HG02938 (cell line): ENCODE measurements around the gene ACOXL.
"Not testable (repeated sequence)": the region's sequence is repeated elsewhere in the genome, so short reads cannot be mapped to it uniquely, and the experiment has no call there.

Experiments
- ATAC-seq: cut with Tn5 transposase; IDR thresholded peaks from one replicate; pipeline ENCODE4 v1.9.1; 2021; ENCODE audit warnings: mild to moderate bottlenecking, moderate library complexity; ENCODE audit not compliant: unreplicated experiment

The ACOXL gene

GRCh38 chr2:110959198-110959597 is 226.8 kb downstream of the ACOXL start:
- ATAC-seq, result no peak

- no peak for ATAC-seq
These were observed 227.9 kb downstream of the ACOXL start for GRCh38 chr2:110960281-110960680.

- ATAC-seq, result no peak
These were observed 228.6 kb downstream of the ACOXL start for GRCh38 chr2:110960954-110961353.

DNA sequence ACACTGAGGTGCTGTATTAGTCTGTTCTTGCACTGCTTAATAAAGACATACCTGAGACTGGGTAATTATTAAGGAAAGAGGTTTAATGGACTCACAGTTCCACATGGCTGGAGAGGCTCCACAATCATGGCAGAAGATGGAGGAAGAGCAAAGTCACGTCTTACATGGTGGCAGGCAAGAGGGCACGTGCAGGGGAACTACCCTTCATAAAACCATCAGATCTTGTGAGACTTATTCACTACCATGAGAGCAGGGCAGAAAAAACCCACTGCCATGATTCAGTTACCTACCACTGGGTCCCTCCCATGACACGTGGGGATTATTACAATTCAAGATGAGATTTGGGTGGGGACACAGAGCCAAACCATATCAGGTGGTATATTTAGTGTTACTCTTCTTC is 229.3 kb downstream of the ACOXL start:
- not testable (repeated sequence) for ATAC-seq

DNA sequence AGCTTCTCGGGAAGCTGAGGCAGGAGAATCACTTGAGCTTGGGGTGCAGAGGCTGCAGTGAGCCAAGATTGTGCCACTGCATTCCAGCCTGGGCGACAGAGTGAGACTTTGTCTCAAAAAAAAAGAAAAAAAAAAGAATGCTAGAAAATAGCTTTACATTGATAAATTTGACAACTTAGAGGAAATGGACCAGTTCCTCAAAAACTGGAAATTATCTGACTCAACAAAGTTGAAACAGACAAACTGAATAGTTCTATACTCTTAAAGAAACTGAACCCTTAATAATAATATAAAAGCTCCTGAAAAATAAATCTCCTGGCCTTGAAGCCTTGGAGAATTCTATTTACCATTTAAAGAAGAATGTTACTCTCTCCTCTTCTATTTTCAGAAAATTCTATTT is 237.3 kb downstream of the ACOXL start:
- ATAC-seq, result no peak

DNA sequence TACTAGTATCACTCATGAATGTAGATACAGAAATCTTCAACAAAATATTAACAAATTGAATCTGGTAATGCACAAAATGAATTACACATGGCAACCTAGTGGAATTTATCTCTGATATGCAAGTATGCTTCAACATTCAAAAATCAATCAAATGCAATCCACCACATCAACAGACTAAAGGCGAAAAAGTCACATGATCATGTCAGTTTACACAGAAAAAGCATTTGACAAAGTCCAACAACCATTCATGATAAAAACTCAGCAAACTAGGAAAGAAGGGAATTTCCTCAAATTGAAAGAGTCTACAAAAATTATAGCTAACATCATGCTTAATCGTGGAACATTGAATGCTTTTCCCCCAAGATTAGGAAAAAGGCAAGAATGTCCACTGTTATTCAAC is 237.8 kb downstream of the ACOXL start:
- no peak for ATAC-seq

- no peak for ATAC-seq
These were observed 239.4 kb downstream of the ACOXL start for GRCh38 chr2:110971811-110972210.

GRCh38 chr2:110973262-110973661 is 240.9 kb downstream of the ACOXL start:
- no peak for ATAC-seq

GRCh38 chr2:110977403-110977802 is 245.0 kb downstream of the ACOXL start:
- ATAC-seq, result no peak

DNA sequence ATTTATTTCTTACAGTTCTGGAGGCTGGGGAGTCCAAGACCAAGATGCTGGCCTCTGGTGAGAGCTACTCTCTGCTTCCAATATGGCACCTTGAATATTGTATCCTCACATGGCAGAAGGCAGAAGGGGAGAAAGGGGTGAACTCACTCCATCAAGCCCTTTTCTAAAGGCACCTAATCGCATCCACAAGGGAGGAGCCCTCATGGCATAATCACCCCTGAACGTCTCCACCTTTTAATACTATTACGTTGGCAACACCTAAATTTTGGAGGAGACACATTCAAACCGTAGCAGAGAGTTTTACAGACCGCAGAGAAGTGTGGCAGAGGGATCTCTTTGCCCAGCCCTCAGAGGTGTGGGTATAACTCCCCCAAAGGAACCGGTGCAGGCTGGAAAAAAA is 245.8 kb downstream of the ACOXL start:
- no peak for ATAC-seq

DNA sequence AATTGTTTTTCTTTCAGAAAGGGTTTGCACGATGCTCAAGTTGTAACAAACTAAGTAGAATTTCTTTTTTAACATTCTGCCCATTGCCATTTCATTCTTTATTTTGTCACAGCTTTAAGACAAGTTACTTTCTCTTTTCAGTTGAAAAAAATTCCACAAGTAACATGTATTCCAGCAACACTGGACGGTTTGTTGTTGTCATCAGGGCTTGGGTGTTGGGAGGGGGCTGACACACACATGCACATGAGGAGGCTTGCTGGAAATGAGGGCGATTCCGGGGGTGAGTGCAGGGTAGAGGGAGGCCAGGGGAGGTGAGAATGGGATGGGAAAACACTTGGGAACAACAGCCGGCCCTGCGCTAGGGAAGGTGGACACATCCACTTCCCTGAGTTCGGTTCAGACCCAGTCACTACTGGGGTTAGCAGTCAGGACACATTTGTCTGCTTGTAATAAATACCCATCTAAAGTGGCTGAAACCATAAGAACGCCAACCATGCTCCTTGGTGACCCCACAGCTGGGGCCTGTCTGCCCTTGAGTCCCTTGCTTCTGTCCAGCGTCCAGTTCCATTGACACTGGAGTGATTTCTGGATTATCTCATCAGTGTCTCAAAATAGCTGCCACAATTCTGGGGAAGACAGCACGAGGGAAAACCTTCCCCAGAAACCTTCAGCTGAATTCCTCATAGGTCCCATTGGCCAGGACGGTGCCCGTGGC is 246.5 kb downstream of the ACOXL start:
- ATAC-seq, result no peak

DNA sequence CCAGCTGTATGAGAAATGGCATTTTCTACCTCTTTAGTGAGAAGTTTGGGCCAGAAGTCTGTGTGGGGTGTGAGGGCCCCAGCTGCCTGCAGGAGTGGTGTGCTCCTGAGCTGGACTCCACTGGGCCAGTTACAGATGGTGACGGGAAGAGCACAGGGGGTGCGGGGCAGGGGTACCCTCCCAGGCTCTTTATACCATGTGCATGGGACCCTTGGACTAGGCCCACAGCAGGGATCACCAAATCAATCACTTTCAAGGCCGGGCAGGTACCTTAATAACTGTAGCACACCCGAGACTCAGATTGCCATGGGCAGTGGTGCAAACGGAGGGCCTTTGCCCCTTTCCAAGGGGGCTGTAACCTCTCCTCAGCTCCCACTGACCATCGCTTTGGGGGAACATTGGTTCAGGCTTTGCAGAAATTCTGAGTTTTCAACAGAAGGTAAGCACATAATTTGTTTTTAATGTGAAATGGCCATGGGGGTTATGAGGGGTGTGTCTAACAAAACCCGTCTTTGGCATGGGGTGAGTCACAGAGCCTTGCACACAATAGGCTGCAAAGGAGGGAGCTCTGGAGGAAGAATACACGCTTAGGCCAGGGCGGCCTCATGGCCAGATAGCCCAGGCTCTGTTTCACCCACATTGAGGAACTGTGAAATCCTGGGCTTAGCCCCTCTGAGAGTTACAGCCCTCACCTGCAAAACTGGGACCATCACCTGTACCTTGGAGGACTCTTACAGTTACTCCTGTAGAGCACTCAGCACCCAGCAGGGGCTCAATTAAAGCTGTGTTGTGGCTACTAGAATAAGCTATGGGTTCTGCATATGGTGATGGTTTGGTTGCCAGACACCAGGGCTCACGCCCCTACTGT is 247.3 kb downstream of the ACOXL start:
- no peak for ATAC-seq

GRCh38 chr2:110980339-110981062 is 248.1 kb downstream of the ACOXL start:
- no peak for ATAC-seq

DNA sequence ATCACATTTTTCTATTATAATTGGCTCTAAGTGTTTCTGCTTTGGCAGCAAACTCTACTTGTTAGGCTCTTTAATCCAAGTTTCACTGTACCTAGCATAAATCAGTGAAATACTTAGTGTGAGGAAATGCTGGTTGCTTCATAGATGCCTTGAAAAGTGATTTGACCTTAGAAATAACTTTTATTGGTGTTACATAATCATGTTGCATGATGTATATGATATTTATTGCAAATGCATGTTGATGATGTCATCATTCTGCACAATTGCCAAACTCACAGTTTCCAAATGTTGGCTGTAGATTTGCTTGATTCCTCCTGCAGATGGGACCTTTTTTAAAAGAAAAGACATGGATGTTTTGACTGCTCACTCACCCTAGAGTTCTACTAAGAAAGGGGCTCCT is 250.8 kb downstream of the ACOXL start:
- no peak for ATAC-seq

DNA sequence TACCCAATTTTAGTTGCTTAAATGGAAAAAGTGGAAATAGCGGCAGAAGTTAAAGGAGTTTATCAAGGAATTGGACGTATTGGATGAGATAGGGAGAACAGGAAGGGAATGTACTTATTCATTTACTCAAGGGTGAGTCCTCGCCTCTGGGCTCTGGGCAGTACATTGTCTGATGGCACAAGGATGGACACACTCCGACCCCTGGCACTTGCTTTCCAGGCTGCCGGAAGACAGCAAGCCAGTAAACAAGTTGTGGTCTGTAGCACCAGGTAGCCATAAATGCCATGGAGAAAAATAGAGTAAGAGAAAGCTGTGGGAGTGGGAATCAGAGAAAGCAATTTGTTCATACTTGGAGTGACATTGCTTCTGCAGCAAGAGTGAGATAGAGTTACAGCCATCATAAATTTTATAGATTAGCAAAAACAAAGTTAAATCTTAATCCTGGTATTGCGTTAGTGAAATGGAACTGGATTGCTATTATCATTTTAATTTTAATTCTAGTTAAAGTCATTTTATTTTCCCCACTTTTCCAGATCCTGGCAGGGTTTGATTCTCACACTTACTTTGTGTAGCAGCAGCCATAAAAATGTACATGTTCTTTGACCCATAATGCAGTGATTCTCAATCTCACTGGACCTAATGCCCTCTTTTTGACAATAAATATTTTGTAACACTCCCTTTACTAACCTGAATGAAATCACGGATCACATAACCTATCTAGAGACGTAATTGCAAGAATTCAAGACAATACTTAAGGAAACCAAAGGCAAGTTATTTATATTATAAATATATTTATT is 252.5 kb downstream of the ACOXL start:
- no peak for ATAC-seq

DNA sequence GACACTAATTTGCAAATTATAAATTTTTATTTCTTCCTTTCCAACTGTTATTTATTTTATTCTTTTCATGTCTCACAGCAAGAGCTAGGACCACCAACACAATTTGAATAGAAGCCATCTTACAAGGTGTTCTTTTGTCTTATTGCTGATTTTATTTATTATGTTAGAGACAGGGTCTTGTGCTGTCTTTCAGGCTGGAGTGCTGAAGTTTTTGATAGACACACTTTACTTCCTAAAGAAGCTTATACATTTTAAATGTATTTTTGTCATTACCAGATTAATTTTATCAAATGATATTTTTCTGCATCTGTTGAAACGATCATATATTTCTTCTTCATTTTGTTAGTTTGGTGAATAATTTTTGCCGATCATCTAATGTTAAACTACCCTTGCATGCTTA is 258.1 kb downstream of the ACOXL start:
- no peak for ATAC-seq

DNA sequence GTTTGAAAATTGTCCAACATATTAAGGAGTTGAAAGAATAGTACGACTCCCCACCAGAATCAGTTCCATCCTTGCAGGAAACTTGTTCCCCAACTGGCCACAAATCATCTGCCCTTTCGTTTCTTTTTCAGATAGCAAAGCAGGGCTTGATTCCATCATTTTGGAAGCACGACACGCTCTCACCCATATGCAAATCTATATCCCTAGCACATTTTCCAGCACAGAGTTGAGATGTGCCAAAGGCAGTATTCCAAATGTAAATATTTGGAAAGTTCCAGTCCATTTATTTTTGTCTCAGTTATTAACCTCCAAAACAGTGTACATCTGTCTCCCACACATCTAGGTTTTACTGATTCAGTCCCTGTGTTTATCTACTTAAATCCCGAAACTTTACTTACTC is 259.5 kb downstream of the ACOXL start:
- ATAC-seq, result no peak

DNA sequence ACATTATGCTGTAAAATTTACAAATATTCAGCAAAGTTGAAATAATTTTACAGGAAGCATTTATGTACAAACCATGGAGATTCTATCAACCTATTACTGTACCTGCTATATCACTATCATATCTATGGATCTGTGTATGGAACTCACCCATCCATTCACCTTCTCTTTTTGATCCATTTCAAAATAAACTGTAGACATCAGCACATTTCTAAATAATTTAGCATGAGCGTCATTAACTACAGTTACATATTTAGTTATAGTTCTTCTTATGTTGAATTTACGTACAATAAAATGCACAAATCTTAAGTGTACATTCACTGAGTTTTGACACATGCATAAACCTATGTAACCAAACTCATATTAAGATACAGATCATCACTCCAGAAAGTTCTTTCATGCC is 260.5 kb downstream of the ACOXL start:
- no peak for ATAC-seq

DNA sequence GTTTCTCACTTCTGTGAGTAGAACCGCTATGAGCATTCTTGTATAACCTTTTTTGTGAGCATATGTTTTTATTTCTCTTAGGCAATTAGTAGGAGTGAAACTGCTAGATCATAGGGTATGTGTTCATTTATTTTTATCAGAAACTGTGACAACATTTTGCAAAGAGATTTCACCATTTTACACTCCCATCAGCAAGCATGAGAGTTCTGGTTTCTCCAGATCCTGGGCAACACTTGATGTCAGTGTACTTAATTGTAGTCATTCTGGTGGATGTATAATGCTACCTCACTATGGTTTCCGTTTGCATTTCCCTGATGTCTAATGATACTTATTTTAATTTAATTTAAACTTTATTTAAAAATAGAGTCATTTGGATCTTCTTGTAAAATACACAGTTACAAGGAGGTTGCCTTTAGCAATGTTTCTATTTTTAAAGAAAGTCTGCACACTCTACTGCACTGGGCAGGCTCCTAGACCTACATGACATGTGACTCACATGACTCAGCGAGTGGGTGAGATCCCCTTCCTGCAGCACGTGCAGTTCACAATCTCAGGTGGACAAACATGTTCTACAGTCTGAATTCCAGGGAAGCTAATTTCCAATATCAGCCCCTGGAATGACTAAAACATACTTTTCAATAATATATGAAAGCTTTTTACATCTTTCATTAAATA is 261.3 kb downstream of the ACOXL start:
- no peak for ATAC-seq

- no peak for ATAC-seq
These were observed 262.0 kb downstream of the ACOXL start for GRCh38 chr2:110994250-110994961.
